PFSK-1 (cell line): ENCODE data around the gene MAGI2.

Experiments
- FOXP2 ChIP-seq: optimal IDR thresholded peaks from 2 replicates; pipeline ENCODE3; 2011; ENCODE audit warnings: borderline replicate concordance, control low read depth, inconsistent platforms; ENCODE audit not compliant: insufficient read depth; ENCODE audit errors: extremely low read length, extremely low read depth
- POLR2AphosphoS5 ChIP-seq: IDR thresholded peaks from 2 replicates; pipeline ENCODE4 v1.6.1; 2012; ENCODE audit warnings: low read depth, mild to moderate bottlenecking, control low read depth, low read length, moderate library complexity
- REST ChIP-seq, 2 experiments: IDR thresholded peaks; 2 replicates each; pipeline versions ENCODE4 v1.6.1 to v1.8.0; 2011 to 2012; ENCODE audit warnings: low read depth in 2 of 2, low read length in 2 of 2, control low read depth in 1 of 2, inconsistent platforms in 1 of 2, mild to moderate bottlenecking in 1 of 2, moderate library complexity in 1 of 2; ENCODE audit not compliant: insufficient read depth in 1 of 2
- SIN3A ChIP-seq: IDR thresholded peaks from 2 replicates; pipeline ENCODE4 v1.6.1; 2012; ENCODE audit warnings: mild to moderate bottlenecking, low read length, moderate library complexity, borderline replicate concordance; ENCODE audit not compliant: insufficient read depth
- TAF1 ChIP-seq: IDR thresholded peaks from 2 replicates; pipeline ENCODE4 v1.6.1; 2012; ENCODE audit warnings: low read length, control low read depth, borderline replicate concordance; ENCODE audit not compliant: insufficient read depth

Gene MAGI2

GRCh38 chr7:78521961-78522360 is 931.5 kb downstream of the MAGI2 start:
- TF ChIP-seq POLR2AphosphoS5 (no peak), SIN3A (no peak)

DNA sequence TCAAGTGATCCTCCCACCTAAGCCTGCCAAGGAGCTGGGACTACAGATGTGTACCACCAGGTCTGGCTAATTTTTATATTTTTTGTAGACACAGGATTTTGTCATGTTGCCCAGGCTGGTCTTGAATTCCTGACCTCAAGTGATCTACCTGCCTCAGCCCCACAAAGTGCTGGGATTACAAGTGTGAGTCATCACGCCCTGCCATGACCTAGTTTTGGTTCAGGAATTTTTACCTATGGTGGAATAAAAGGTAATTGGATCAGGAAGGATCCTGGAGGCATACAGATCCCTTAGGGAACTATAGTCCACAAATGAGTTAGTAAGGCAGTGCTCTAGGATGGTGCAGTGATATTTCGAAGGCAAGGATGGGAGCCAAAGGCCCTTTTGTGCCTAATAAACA is 937.0 kb downstream of the MAGI2 start:
- no peak for TF ChIP-seq SIN3A
- no peak for TF ChIP-seq FOXP2
- TF ChIP-seq REST (IDR thresholded peaks at IDR 0.05; ENCODE audit: insufficient read depth in 1 of 2, low read depth in 2 of 2, low read length in 2 of 2): no peak
- TF ChIP-seq POLR2AphosphoS5: no peak
- no peak for TF ChIP-seq TAF1

GRCh38 chr7:78514634-78515033 is 938.8 kb downstream of the MAGI2 start:
- TF ChIP-seq TAF1: no peak

GRCh38 chr7:78510580-78511188 is 942.8 kb downstream of the MAGI2 start:
- TF ChIP-seq TAF1 (no peak), REST (IDR thresholded peaks at IDR 0.05; ENCODE audit: insufficient read depth in 1 of 2, low read depth in 2 of 2, low read length in 2 of 2) (no peak), SIN3A (no peak), POLR2AphosphoS5 (no peak), FOXP2 (no peak)

DNA sequence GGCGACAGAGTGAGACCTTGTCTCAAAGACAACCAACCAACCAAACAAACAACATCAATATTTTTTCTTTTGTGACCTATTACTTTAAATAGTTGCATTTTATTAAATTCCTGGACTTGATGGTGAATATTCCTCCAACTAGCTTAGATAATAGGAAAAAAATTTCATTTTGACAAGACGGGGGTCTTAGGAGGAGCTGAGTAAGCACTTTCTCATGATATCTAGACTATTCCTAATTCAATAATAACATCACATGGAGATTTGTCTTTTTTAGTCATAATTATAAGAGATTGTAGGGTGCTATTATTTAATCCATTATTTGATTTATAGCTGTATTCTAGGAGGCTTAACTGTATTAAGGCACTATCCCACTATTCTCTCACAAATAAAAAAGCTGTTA is 952.4 kb downstream of the MAGI2 start:
- TF ChIP-seq REST (IDR thresholded peaks at IDR 0.05; ENCODE audit: insufficient read depth in 1 of 2, low read depth in 2 of 2, low read length in 2 of 2) (no peak), SIN3A (no peak), FOXP2 (no peak), TAF1 (no peak), POLR2AphosphoS5 (no peak)

GRCh38 chr7:78499971-78500370 is 953.5 kb downstream of the MAGI2 start:
- no peak for TF ChIP-seq REST (IDR thresholded peaks at IDR 0.05; ENCODE audit: insufficient read depth in 1 of 2, low read depth in 2 of 2, low read length in 2 of 2)
- TF ChIP-seq TAF1: no peak
- TF ChIP-seq POLR2AphosphoS5: no peak
- no peak for TF ChIP-seq SIN3A
- TF ChIP-seq FOXP2: no peak
